ENCODE data around the gene FAM193B. TPM values are rescaled to one million over a fixed set of nuclear protein-coding genes. Genes with fewer than 3 reads are reported as not detected.

Gene FAM193B
- total RNA-seq, 1 donor from 2014 or later: 14.0 TPM

GRCh38 chr5:177601126-177601525 lies 46.8 kb upstream of the FAM193B start:
- DNase-seq (ENCODE audit: low read depth): no peak
- H3K27me3 ChIP-seq (ENCODE audit: control insufficient read depth, insufficient read depth, low read length): no peaks in the 10 kb centered on the region
- no peak for FAIRE-seq
- no peak overlapping the region for H3K4me3 ChIP-seq (ENCODE audit: low read depth, low read length)
- peaks cover 5% of the 10 kb centered on the region for H3K36me3 ChIP-seq (ENCODE audit: control insufficient read depth, insufficient read depth, low read length)
- TF ChIP-seq, protein P1, sequence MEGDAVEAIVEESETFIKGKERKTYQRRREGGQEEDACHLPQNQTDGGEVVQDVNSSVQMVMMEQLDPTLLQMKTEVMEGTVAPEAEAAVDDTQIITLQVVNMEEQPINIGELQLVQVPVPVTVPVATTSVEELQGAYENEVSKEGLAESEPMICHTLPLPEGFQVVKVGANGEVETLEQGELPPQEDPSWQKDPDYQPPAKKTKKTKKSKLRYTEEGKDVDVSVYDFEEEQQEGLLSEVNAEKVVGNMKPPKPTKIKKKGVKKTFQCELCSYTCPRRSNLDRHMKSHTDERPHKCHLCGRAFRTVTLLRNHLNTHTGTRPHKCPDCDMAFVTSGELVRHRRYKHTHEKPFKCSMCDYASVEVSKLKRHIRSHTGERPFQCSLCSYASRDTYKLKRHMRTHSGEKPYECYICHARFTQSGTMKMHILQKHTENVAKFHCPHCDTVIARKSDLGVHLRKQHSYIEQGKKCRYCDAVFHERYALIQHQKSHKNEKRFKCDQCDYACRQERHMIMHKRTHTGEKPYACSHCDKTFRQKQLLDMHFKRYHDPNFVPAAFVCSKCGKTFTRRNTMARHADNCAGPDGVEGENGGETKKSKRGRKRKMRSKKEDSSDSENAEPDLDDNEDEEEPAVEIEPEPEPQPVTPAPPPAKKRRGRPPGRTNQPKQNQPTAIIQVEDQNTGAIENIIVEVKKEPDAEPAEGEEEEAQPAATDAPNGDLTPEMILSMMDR (IDR thresholded peaks at IDR 0.05; ENCODE audit: insufficient read depth, low read length, severe bottlenecking): no peak

DNA sequence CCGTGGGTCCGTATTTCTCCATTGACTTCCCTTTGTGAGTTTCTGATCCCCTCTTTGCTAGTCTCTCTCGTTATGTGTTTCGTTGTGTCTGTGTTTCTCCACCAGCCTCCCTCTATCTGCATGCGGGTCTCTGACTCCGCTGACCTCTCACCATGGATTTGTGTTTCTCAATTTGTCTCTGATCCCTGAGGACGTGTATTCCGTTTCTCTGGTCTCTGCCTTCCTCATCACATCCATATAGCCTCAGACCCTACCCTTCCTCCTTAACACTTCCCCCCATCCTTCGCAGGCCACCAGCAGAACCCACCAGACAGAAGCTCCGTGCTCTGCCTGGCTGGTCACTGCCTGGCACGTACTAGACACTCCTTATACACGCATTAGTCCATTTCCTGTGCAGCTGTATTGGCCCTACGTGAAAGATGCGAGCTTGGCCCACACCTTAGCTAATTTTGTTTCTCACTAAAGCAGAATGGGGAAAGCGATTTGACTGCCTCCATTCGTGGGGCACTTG lies 46.2 kb upstream of the FAM193B start:
- FAIRE-seq (no peak), DNase-seq (ENCODE audit: low read depth) (peak; percentile 36)
- TF ChIP-seq, protein P1 (IDR thresholded peaks at IDR 0.05; ENCODE audit: insufficient read depth, low read length, severe bottlenecking): no peak
- Histone ChIP-seq H3K27me3 (ENCODE audit: control insufficient read depth, insufficient read depth, low read length) (no peaks in the 10 kb centered on the region), H3K4me3 (ENCODE audit: low read depth, low read length) (peak overlapping the region; percentile 84), H3K36me3 (ENCODE audit: control insufficient read depth, insufficient read depth, low read length) (peaks cover 10% of the 10 kb centered on the region)

GRCh38 chr5:177599731-177600507 lies 45.6 kb upstream of the FAM193B start, which contains the start of gene B4GALT7:
Gene B4GALT7, plus strand, starts transcription at chr5:177600132. Its CDS starts 79 bp downstream, at chr5:177600211.
- DNase-seq (ENCODE audit: low read depth) (peak; percentile 43), FAIRE-seq (no peak)
- H3K4me3 ChIP-seq (ENCODE audit: low read depth, low read length): peak within 1 kb of the TSS; percentile 84
- TF ChIP-seq, protein P1 (IDR thresholded peaks at IDR 0.05; ENCODE audit: insufficient read depth, low read length, severe bottlenecking): no peak
- peaks cover 16% of the 10 kb centered on the region for H3K36me3 ChIP-seq (ENCODE audit: control insufficient read depth, insufficient read depth, low read length)
- H3K27me3 ChIP-seq (ENCODE audit: control insufficient read depth, insufficient read depth, low read length): no peaks in the 10 kb centered on the region

DNA sequence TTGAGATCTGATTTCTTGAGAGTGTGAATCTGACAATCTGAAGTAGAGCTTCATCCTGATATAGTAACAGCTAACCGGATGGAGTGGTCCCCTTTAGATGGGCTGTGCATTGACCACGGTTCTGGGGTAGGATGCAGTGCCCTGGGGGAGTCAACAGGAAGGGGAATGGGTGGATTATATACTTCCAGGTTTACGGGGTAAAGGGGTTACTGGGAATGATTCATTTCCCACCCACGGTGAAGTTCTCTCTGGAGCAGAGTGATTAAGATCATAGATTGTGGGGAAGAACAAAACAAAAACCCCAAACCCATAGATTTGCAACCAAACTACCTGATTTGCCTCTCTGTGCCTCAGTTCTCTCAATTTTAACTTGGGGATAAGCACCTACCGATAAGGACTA lies 44.1 kb upstream of the FAM193B start:
- Histone ChIP-seq H3K36me3 (ENCODE audit: control insufficient read depth, insufficient read depth, low read length) (peaks cover 29% of the 10 kb centered on the region), H3K4me3 (ENCODE audit: low read depth, low read length) (no peak overlapping the region), H3K27me3 (ENCODE audit: control insufficient read depth, insufficient read depth, low read length) (no peaks in the 10 kb centered on the region)
- FAIRE-seq: no peak
- TF ChIP-seq, protein P1 (IDR thresholded peaks at IDR 0.05; ENCODE audit: insufficient read depth, low read length, severe bottlenecking): no peak
- peak; percentile 16 for DNase-seq (ENCODE audit: low read depth)

- Histone ChIP-seq H3K36me3 (ENCODE audit: control insufficient read depth, insufficient read depth, low read length) (peaks cover 30% of the 10 kb centered on the region), H3K27me3 (ENCODE audit: control insufficient read depth, insufficient read depth, low read length) (no peaks in the 10 kb centered on the region), H3K4me3 (ENCODE audit: low read depth, low read length) (no peak overlapping the region)
- DNase-seq (ENCODE audit: low read depth) (no peak), FAIRE-seq (no peak)
- TF ChIP-seq, protein P1 (IDR thresholded peaks at IDR 0.05; ENCODE audit: insufficient read depth, low read length, severe bottlenecking): no peak
These were observed 42.4 kb upstream of the FAM193B start for GRCh38 chr5:177596775-177597238.

All from bronchial epithelial cell (primary cell).